Esophagus squamous epithelium (tissue), 5 donors: ENCODE measurements around the gene PSMB2. TPM values are rescaled to one million over a fixed set of nuclear protein-coding genes. Genes with fewer than 3 reads are reported as not detected.

Experiments
- DNase-seq: peaks from one replicate; lab custom pipeline; 2025; lab: John Stamatoyannopoulos, UW
- H3K27ac ChIP-seq, 4 donors: fragments of 200-600 bp; sonication (generic); one replicate each; pipeline ENCODE4 v1.5.1; 2016 to 2019; ENCODE audit warnings: mild to moderate bottlenecking in 1 of 4
- H3K27me3 ChIP-seq, 4 donors: fragments of 200-600 bp; sonication (generic); 1 replicate in 3 of 4; 2 replicates in 1 of 4; pipeline versions ENCODE4 v1.5.1 to v1.6.0; 2017 to 2021; ENCODE audit warnings: antibody characterized with exemption in 1 of 4
- H3K36me3 ChIP-seq, 3 donors: fragments of 200-600 bp; sonication (generic); one replicate each; pipeline ENCODE4 v1.5.1; 2016 to 2019
- H3K4me1 ChIP-seq, 3 donors: fragments of 200-600 bp; sonication (generic); one replicate each; pipeline ENCODE4 v1.5.1; 2017 to 2019
- H3K4me3 ChIP-seq, 4 donors: fragments of 200-600 bp; sonication (generic); 1 replicate in 3 of 4; 2 replicates in 1 of 4; pipeline ENCODE4 v1.5.1; 2016 to 2019; ENCODE audit warnings: mild to moderate bottlenecking in 2 of 4, moderate library complexity in 1 of 4
- H3K9me3 ChIP-seq, 3 donors: fragments of 200-600 bp; sonication (generic); one replicate each; pipeline ENCODE4 v1.5.1; 2016 to 2019
- POLR2A ChIP-seq, 4 donors: fragments of 450-650 bp; IDR thresholded peaks; one replicate each; pipeline ENCODE4 v1.6.1; 2017; ENCODE audit warnings: antibody characterized with exemption in 4 of 4, mild to moderate bottlenecking in 4 of 4, moderate library complexity in 3 of 4
- WGBS, 2 donors: methylation state at CpG; one replicate each; pipeline ENCODE4 v1.1.5; 2018; 5-methylcytosine and 5-hydroxymethylcytosine counted together
- intact Hi-C: fragments of 100-400 bp; cut with DNase I; formaldehyde crosslinking; loops from one replicate; pipeline ENCODE4 v1.15.0; 2022
- total RNA-seq, 4 donors: library from RNA; depleted of rRNA; stranded (reverse); fragments of >200 nt; gene quantifications; one replicate each; pipeline ENCODE4 v1.1.0, GENCODE V29; 2016
- TF ChIP-seq, protein P1 (sequence below), 6 experiments: fragments of 450-650 bp in 4 of 6; fragments of 200-600 bp in 2 of 6; sonication (generic) in 2 of 6; IDR thresholded peaks; one replicate each; pipeline ENCODE4 v1.5.1; 2016 to 2019; ENCODE audit warnings: antibody characterized with exemption in 6 of 6, mild to moderate bottlenecking in 4 of 6, moderate library complexity in 4 of 6
- donor health status: DM: yes; HTN: yes; CAD: no.

The PSMB2 gene
- total RNA-seq, 4 donors from 2014 or later: 31.3 to 69.5 (median 39.9) TPM

DNA sequence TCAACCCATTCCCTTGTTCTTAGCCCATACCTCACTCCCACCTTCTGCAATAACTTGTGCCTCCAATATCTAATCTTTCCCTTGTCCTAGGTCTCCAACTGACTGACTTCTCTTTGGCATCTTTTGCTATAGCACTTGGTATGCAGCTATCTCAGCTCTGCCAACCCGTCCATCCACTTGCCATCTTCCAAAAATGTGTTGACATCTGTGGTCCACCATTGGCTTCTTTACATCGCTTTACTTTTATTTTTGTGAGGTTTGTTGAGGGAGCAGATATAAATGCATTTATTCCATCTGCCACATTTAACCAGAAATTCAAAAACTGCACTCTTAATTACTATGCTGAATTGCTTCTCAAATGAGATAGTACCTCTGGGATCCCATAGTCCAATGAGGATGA lies 24.9 kb upstream of the PSMB2 start:
- peaks cover 0 to 55% (median 0%) of the 10 kb centered on the region in 4 donors for H3K27me3 ChIP-seq
- intact Hi-C loops: no loop called here
- TF ChIP-seq, protein P1, sequence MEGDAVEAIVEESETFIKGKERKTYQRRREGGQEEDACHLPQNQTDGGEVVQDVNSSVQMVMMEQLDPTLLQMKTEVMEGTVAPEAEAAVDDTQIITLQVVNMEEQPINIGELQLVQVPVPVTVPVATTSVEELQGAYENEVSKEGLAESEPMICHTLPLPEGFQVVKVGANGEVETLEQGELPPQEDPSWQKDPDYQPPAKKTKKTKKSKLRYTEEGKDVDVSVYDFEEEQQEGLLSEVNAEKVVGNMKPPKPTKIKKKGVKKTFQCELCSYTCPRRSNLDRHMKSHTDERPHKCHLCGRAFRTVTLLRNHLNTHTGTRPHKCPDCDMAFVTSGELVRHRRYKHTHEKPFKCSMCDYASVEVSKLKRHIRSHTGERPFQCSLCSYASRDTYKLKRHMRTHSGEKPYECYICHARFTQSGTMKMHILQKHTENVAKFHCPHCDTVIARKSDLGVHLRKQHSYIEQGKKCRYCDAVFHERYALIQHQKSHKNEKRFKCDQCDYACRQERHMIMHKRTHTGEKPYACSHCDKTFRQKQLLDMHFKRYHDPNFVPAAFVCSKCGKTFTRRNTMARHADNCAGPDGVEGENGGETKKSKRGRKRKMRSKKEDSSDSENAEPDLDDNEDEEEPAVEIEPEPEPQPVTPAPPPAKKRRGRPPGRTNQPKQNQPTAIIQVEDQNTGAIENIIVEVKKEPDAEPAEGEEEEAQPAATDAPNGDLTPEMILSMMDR (IDR thresholded peaks at IDR 0.05): no peak
- TF ChIP-seq POLR2A (IDR thresholded peaks at IDR 0.05): no peak
- 71 to 83% methylated on average over 2 of the region's 2 CpGs for WGBS, 2 donors
- no peak for DNase-seq
- H3K4me3 ChIP-seq: no peak overlapping the region
- H3K4me1 ChIP-seq: no peaks in the 10 kb centered on the region
- H3K9me3 ChIP-seq: no peaks in the 10 kb centered on the region
- H3K27ac ChIP-seq: no peak overlapping the region
- H3K36me3 ChIP-seq: no peaks in the 10 kb centered on the region

DNA sequence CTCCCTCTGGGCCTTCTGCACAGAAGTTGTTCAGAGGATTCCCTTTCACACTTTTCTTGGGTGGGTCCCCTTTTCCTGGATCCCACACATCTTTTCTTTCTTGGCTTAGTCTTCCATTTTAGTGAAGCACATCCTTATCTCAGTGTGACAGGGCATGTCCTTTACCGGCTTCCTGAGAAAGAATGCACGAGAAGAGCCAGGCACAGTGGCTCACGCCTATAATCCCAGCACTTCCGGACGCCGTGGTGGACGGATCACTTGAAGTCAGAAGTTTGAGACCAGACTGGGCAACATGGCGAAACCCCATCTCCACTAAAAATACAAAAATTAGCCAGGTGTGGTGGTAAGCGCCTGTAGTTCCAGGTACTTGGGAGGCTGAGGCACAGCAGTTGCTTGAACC lies 22.1 kb upstream of the PSMB2 start:
- WGBS, 2 donors: 78 to 93% methylated on average over 6 to 9 of the region's 9 CpGs
- Histone ChIP-seq H3K9me3 (no peaks in the 10 kb centered on the region), H3K4me1 (no peaks in the 10 kb centered on the region), H3K27me3 (peaks cover 0 to 58% (median 0%) of the 10 kb centered on the region in 4 donors), H3K27ac (no peak overlapping the region), H3K36me3 (no peaks in the 10 kb centered on the region), H3K4me3 (no peak overlapping the region)
- intact Hi-C loops: no loop called here
- DNase-seq: no peak
- no peak for TF ChIP-seq POLR2A (IDR thresholded peaks at IDR 0.05)
- TF ChIP-seq, protein P1 (IDR thresholded peaks at IDR 0.05): no peak

DNA sequence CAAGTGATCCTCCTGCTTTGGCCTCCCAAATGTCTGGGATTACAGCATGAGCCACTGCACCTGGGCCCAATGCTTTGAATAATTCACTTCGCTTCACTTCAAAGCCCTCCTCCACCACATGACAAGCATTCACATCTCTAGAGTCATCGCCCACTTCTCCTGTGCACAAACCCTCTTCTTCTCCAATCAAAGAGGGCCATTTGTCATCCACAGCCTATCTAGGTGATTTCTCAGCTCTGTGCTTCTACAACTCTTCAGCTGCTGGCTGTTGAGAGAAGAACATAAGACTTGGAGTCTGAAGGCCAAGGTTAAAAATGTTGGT lies 20.1 kb upstream of the PSMB2 start:
- intact Hi-C loops: no loop called here
- TF ChIP-seq, protein P1 (IDR thresholded peaks at IDR 0.05): no peak
- no peak for TF ChIP-seq POLR2A (IDR thresholded peaks at IDR 0.05)
- 80 to 84% methylated on average over 2 of the region's 2 CpGs for WGBS, 2 donors
- Histone ChIP-seq H3K4me1 (no peaks in the 10 kb centered on the region), H3K27me3 (peaks cover 0 to 38% (median 0%) of the 10 kb centered on the region in 4 donors), H3K4me3 (no peak overlapping the region), H3K36me3 (no peaks in the 10 kb centered on the region), H3K27ac (no peak overlapping the region), H3K9me3 (no peaks in the 10 kb centered on the region)
- DNase-seq: no peak

DNA sequence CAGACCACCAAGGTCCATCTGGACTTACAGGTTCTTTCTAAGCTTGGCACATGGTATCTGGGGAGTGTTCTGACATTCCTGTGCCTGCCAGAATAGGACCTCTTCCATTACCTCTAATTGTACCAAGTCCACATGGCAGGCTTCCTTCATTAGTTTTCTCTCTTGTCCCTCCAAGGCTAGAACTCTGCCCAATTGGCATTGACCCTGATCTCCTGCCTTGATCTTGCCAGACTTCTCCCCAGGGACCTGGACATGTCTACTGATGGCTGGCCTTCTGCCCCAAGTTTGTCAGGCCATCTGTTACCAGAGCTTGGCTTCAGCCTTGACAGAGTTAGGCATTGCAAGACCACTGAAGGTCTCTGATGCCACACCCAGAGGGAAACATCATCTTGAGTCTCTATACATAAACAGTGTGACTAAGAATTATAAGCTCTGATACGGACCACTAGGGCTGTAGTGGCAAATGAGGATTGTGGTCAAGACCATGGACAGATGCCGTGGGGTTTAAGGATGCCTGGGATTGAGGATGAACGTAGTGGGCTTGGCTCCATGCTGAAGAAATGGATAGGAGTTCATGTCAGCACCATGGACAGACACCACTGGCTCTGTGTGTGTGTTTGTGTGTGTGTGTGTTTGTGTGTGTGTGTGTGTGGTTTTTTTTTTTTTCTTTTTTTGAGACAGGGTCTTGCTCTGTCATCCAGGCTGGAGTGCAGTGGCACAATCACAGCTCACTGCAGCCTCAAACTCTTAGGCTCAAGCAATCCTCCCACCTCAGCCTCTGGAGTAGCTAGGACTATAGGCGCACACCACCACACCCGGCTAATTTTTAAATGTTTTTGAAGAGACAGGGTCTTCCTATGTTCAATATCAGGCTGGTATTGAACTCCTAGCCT lies 19.5 kb upstream of the PSMB2 start:
- no peak overlapping the region for H3K27ac ChIP-seq
- no peak overlapping the region for H3K4me3 ChIP-seq
- intact Hi-C loops: no loop called here
- no peaks in the 10 kb centered on the region for H3K9me3 ChIP-seq
- 50 to 54% methylated on average over 5 of the region's 5 CpGs for WGBS, 2 donors
- no peak for TF ChIP-seq POLR2A (IDR thresholded peaks at IDR 0.05)
- TF ChIP-seq, protein P1 (IDR thresholded peaks at IDR 0.05): no peak
- H3K4me1 ChIP-seq: no peaks in the 10 kb centered on the region
- H3K36me3 ChIP-seq: no peaks in the 10 kb centered on the region
- DNase-seq: no peak
- H3K27me3 ChIP-seq: peaks cover 0 to 31% (median 0%) of the 10 kb centered on the region in 4 donors

DNA sequence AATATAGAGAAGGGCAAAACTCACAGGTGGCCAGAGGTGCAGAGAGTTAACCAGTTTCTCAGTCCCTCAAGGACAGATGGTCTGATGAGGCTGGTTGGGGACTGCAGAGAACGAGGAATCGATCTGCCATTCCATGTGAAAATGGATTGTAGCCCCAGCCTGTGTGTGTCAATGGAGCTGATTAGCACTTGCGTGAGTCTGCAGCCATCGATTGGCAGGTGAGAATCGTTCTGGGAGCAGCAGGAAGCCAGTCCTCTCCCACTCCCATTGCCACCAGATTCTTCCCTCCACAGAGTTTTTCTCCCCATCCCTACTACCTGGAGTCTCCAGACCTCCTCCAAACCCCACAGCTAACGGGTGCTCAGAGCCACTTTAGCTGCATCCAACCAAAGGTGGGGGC lies 18.3 kb upstream of the PSMB2 start:
- TF ChIP-seq POLR2A (IDR thresholded peaks at IDR 0.05): no peak
- TF ChIP-seq, protein P1 (IDR thresholded peaks at IDR 0.05): no peak
- H3K4me3 ChIP-seq: no peak overlapping the region
- 25 to 32% methylated on average over 4 to 5 of the region's 6 CpGs for WGBS, 2 donors
- no peak overlapping the region for H3K27ac ChIP-seq
- peaks cover 0 to 22% (median 0%) of the 10 kb centered on the region in 4 donors for H3K27me3 ChIP-seq
- H3K4me1 ChIP-seq: no peaks in the 10 kb centered on the region
- H3K36me3 ChIP-seq: no peaks in the 10 kb centered on the region
- no peaks in the 10 kb centered on the region for H3K9me3 ChIP-seq
- intact Hi-C loops: no loop called here
- no peak for DNase-seq
